Fibroblast of skin of left quadriceps (primary cell): ENCODE measurements around the gene SLC4A2.
"Not testable (repeated sequence)": the region's sequence is repeated elsewhere in the genome, so short reads cannot be mapped to it uniquely, and the experiment has no call there.

Experiments
- DNase-seq, 2 experiments: peaks; one replicate each; pipeline ENCODE4 v3.0.0-alpha.2; 2013; ENCODE audit warnings: low read depth in 2 of 2

The SLC4A2 gene

GRCh38 chr7:151059367-151060112, at the start of gene SLC4A2:
Gene SLC4A2, plus strand, starts transcription at chr7:151059589. Its CDS starts 2,399 bp downstream, at chr7:151061988.
- DNase-seq, result no peak

- no peak for DNase-seq
These were observed 49.4 kb upstream of the SLC4A2 start for GRCh38 chr7:151010037-151010306.

GRCh38 chr7:151010307-151011096, 48.9 kb upstream of the SLC4A2 start:
- DNase-seq, result peak in 1 of 2 experiments; percentile 40

GRCh38 chr7:151011097-151011409, 48.3 kb upstream of the SLC4A2 start:
- DNase-seq, result no peak

GRCh38 chr7:151011616-151012015, 47.8 kb upstream of the SLC4A2 start:
- not testable (repeated sequence) for DNase-seq

GRCh38 chr7:151012031-151012692, 47.2 kb upstream of the SLC4A2 start:
- no peak for DNase-seq

- DNase-seq, result no peak
These were observed 46.5 kb upstream of the SLC4A2 start for GRCh38 chr7:151012911-151013347.

GRCh38 chr7:151013356-151013732, 46.0 kb upstream of the SLC4A2 start:
- no peak for DNase-seq

GRCh38 chr7:151013733-151014497, 45.5 kb upstream of the SLC4A2 start:
- peak; percentile 41 to 43 for DNase-seq

GRCh38 chr7:151014950-151015349, 44.4 kb upstream of the SLC4A2 start:
- DNase-seq, result no peak

- DNase-seq, result no peak
These were observed 43.4 kb upstream of the SLC4A2 start for GRCh38 chr7:151015967-151016366.

GRCh38 chr7:151016505-151016904, 42.9 kb upstream of the SLC4A2 start:
- DNase-seq, result no peak

- DNase-seq, result no peak
These were observed 42.4 kb upstream of the SLC4A2 start for GRCh38 chr7:151016942-151017341.

GRCh38 chr7:151017370-151017952, 41.9 kb upstream of the SLC4A2 start:
- no peak for DNase-seq

GRCh38 chr7:151017953-151018420, 41.4 kb upstream of the SLC4A2 start:
- DNase-seq, result no peak

- DNase-seq, result no peak
These were observed 40.8 kb upstream of the SLC4A2 start for GRCh38 chr7:151018421-151019129.

- DNase-seq, result no peak
These were observed 40.3 kb upstream of the SLC4A2 start for GRCh38 chr7:151019130-151019447.

GRCh38 chr7:151020231-151020630, 39.2 kb upstream of the SLC4A2 start:
- no peak for DNase-seq

GRCh38 chr7:151023232-151023631, 36.2 kb upstream of the SLC4A2 start:
- DNase-seq, result no peak

GRCh38 chr7:151024435-151025056, 34.8 kb upstream of the SLC4A2 start, which contains the start of gene ATG9B:
Gene ATG9B, minus strand, starts transcription at chr7:151024494. Its CDS starts 71 bp downstream, at chr7:151024423.
- no peak for DNase-seq
